ENCODE data around the gene TNFRSF1A. TPM values are rescaled to one million over a fixed set of nuclear protein-coding genes. Genes with fewer than 3 reads are reported as not detected.
A peak's percentile ranks its signal among the peaks of the same experiment; 100 is the strongest.

Gene TNFRSF1A
- total RNA-seq, 3 donors from 2014 or later (not counting 1 experiment from before 2014, with no cell fraction given): 75.7 to 116 (median 87.3) TPM

DNA sequence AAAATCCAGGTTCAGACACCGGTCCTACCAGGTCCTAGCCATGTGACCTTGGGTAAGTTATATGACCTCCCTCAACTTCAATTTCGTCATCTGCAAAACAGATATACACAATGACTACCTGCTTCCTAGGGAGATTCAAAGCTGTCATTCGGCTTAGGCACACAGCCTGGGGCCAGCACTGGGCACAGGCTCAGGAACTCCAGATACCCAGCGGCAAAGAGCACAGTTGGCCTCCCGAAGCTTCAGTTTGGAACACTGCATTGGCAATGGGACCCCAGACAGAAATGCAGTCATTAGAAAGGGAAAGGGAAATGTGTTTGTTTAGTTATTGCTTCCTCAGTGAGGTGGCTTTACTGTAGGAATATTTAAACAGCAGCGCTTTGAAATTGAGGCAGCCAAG, 20.0 kb downstream of the TNFRSF1A start:
- H3K4me1 Mint-ChIP-seq: peaks cover 63 to 78% of the 10 kb centered on the region in 2 donors
- H3K4me3 ChIP-seq (ENCODE audit: low read length): no peak overlapping the region
- peaks cover 5% of the 10 kb centered on the region for H3K36me3 ChIP-seq (ENCODE audit: control insufficient read depth, insufficient read depth, low read length)
- H3K9me3 ChIP-seq (ENCODE audit: control insufficient read depth, insufficient read depth, low read length): no peaks in the 10 kb centered on the region
- H3K27me3 Mint-ChIP-seq (ENCODE audit: low read depth in 2 of 2): no peaks in the 10 kb centered on the region
- 94% methylated on average over 6 of the region's 6 CpGs for WGBS (ENCODE audit: insufficient coverage)
- H3K27ac ChIP-seq (ENCODE audit: low read length): no peak overlapping the region
- H3K27ac Mint-ChIP-seq: peak overlapping the region; percentile 87 to 90
- TF ChIP-seq, protein P1, sequence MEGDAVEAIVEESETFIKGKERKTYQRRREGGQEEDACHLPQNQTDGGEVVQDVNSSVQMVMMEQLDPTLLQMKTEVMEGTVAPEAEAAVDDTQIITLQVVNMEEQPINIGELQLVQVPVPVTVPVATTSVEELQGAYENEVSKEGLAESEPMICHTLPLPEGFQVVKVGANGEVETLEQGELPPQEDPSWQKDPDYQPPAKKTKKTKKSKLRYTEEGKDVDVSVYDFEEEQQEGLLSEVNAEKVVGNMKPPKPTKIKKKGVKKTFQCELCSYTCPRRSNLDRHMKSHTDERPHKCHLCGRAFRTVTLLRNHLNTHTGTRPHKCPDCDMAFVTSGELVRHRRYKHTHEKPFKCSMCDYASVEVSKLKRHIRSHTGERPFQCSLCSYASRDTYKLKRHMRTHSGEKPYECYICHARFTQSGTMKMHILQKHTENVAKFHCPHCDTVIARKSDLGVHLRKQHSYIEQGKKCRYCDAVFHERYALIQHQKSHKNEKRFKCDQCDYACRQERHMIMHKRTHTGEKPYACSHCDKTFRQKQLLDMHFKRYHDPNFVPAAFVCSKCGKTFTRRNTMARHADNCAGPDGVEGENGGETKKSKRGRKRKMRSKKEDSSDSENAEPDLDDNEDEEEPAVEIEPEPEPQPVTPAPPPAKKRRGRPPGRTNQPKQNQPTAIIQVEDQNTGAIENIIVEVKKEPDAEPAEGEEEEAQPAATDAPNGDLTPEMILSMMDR (IDR thresholded peaks at IDR 0.05): no peak
- no peak for ATAC-seq
- no peaks in the 10 kb centered on the region for H3K9me3 Mint-ChIP-seq
- H3K27me3 ChIP-seq (ENCODE audit: control insufficient read depth, insufficient read depth, low read length): no peaks in the 10 kb centered on the region
- intact Hi-C loops (cut with micrococcal nuclease): loop anchor here (5.0 kb wide), 1 partner anchor 210 kb away; the partner anchor contains the start of gene GAPDH
- no peak overlapping the region for H3K4me3 Mint-ChIP-seq
- no peak for DNase-seq
- peaks cover 62% of the 10 kb centered on the region for H3K4me1 ChIP-seq (ENCODE audit: control insufficient read depth, insufficient read depth, low read length)
- H3K36me3 Mint-ChIP-seq: no peaks in the 10 kb centered on the region

DNA sequence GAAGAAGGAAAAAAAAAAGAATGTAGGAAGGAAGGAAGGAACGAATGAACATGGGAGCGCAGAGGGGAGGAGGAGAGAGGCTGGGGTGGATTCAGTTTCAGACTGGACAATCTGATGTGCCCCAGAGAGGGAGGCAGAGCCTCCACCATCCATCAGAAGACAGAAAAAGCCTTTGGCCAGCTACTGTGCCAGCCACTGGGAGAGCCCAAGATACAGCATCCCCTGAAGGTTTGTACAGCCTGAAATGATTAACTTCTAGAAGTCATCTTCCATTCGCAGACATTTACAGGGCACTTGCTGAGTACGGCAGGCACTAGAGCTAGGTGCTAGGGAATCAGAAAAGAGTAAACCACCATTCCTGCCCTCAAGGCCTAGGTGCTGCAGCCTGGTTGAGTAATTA, 22.4 kb downstream of the TNFRSF1A start:
- Histone ChIP-seq H3K27me3 (ENCODE audit: control insufficient read depth, insufficient read depth, low read length) (no peaks in the 10 kb centered on the region), H3K36me3 (ENCODE audit: control insufficient read depth, insufficient read depth, low read length) (no peaks in the 10 kb centered on the region), H3K4me3 (ENCODE audit: low read length) (no peak overlapping the region), H3K27ac (ENCODE audit: low read length) (no peak overlapping the region), H3K4me1 (ENCODE audit: control insufficient read depth, insufficient read depth, low read length) (peaks cover 44% of the 10 kb centered on the region), H3K9me3 (ENCODE audit: control insufficient read depth, insufficient read depth, low read length) (no peaks in the 10 kb centered on the region)
- Mint-ChIP-seq H3K36me3 (no peaks in the 10 kb centered on the region), H3K27me3 (ENCODE audit: low read depth in 2 of 2) (no peaks in the 10 kb centered on the region), H3K4me3 (no peak overlapping the region), H3K4me1 (peaks cover 41 to 53% of the 10 kb centered on the region in 2 donors), H3K27ac (no peak overlapping the region), H3K9me3 (no peaks in the 10 kb centered on the region)
- WGBS (ENCODE audit: insufficient coverage): 94% methylated on average over 4 of the region's 4 CpGs
- ATAC-seq (no peak), DNase-seq (no peak)
- TF ChIP-seq, protein P1 (IDR thresholded peaks at IDR 0.05): no peak
- intact Hi-C loops (cut with micrococcal nuclease): no loop called here

DNA sequence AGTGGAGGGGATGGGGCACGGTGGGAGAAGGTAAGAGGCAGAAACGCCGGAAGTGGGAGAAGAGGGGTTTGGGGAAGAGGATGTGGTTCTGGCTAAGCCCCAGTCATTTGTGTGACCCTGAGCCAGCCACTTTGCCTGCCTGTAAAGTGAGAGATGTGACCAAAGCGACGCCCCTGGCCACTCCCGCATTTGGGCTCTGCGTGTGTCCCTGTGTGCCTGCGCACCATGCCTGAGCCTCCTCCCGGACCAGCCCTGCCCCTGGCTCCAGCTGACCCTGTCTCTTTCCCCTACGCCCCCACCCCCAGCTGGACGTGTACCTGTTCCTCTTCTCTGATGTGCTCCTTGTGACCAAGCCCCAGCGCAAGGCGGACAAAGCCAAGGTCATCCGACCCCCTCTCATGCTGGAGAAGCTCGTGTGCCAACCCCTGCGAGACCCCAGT, 23.4 kb downstream of the TNFRSF1A start:
- Mint-ChIP-seq H3K9me3 (no peaks in the 10 kb centered on the region), H3K4me3 (peak overlapping the region; percentile 60), H3K36me3 (no peaks in the 10 kb centered on the region), H3K4me1 (peaks cover 34 to 43% of the 10 kb centered on the region in 2 donors), H3K27me3 (ENCODE audit: low read depth in 2 of 2) (no peaks in the 10 kb centered on the region), H3K27ac (peak overlapping the region in 1 of 2 donors; percentile 79)
- TF ChIP-seq, protein P1 (IDR thresholded peaks at IDR 0.05): no peak
- H3K9me3 ChIP-seq (ENCODE audit: control insufficient read depth, insufficient read depth, low read length): no peaks in the 10 kb centered on the region
- H3K36me3 ChIP-seq (ENCODE audit: control insufficient read depth, insufficient read depth, low read length): no peaks in the 10 kb centered on the region
- H3K4me1 ChIP-seq (ENCODE audit: control insufficient read depth, insufficient read depth, low read length): peaks cover 35% of the 10 kb centered on the region
- no peak overlapping the region for H3K27ac ChIP-seq (ENCODE audit: low read length)
- H3K4me3 ChIP-seq (ENCODE audit: low read length): no peak overlapping the region
- no peaks in the 10 kb centered on the region for H3K27me3 ChIP-seq (ENCODE audit: control insufficient read depth, insufficient read depth, low read length)
- DNase-seq (no peak), ATAC-seq (no peak)
- WGBS (ENCODE audit: insufficient coverage): 38% methylated on average over 16 of the region's 16 CpGs
- intact Hi-C loops (cut with micrococcal nuclease): no loop called here

Measured in natural killer cell (primary cell).